Astrocyte (in vitro differentiated cells and primary cell): Measurements from ENCODE around the gene UBQLN4. TPM values are rescaled to one million over a fixed set of nuclear protein-coding genes. Genes with fewer than 3 reads are reported as not detected.

Experiments used
- DNase-seq: peaks from one replicate; pipeline ENCODE4 v3.0.0-alpha.2; 2010; ENCODE audit warnings: low read depth
- FAIRE-seq: peaks from 2 replicates; lab custom pipeline; 2011; peaks lifted over from hg19 to GRCh38; lab: Jason Lieb, UNC
- H2AFZ ChIP-seq: 2 replicates; pipeline ENCODE4 v1.6.0; 2012; ENCODE audit warnings: low read depth, low read length, inconsistent platforms
- H3K27ac ChIP-seq: 2 replicates; pipeline ENCODE4 v1.5.1; 2011; ENCODE audit warnings: low read depth, low read length, inconsistent platforms
- H3K27me3 ChIP-seq: 2 replicates; pipeline ENCODE4 v1.6.0; 2011; ENCODE audit warnings: low read length, inconsistent platforms; ENCODE audit not compliant: insufficient read depth
- H3K36me3 ChIP-seq: 2 replicates; pipeline ENCODE4 v1.5.1; 2011; ENCODE audit warnings: low read length, inconsistent platforms; ENCODE audit not compliant: insufficient read depth
- H3K4me1 ChIP-seq: 2 replicates; pipeline ENCODE4 v1.5.1; 2011; ENCODE audit warnings: low read length, inconsistent platforms; ENCODE audit not compliant: insufficient read depth
- H3K4me2 ChIP-seq: 2 replicates; pipeline ENCODE4 v1.6.0; 2012; ENCODE audit warnings: low read length, inconsistent platforms
- H3K4me3 ChIP-seq: 2 replicates; pipeline ENCODE4 v1.5.1; 2011; ENCODE audit warnings: low read depth, mild to moderate bottlenecking, low read length, inconsistent platforms; ENCODE audit not compliant: insufficient read depth
- H3K79me2 ChIP-seq: 2 replicates; pipeline ENCODE4 v1.6.0; 2012; ENCODE audit warnings: mild to moderate bottlenecking, low read length, inconsistent platforms; ENCODE audit not compliant: insufficient read depth
- H3K9ac ChIP-seq: 2 replicates; pipeline ENCODE4 v1.6.0; 2012; ENCODE audit warnings: mild to moderate bottlenecking, low read length, inconsistent platforms
- H3K9me3 ChIP-seq: 2 replicates; pipeline ENCODE4 v1.5.1; 2012; ENCODE audit warnings: low read depth, mild to moderate bottlenecking, low read length, inconsistent platforms; ENCODE audit not compliant: insufficient read depth
- H4K20me1 ChIP-seq: 2 replicates; pipeline ENCODE4 v1.6.0; 2012; ENCODE audit warnings: low read length, inconsistent platforms; ENCODE audit not compliant: insufficient read depth
- H3K27ac Mint-ChIP-seq: one replicate; pipeline ENCODE4 v1.8.0; 2021; ENCODE audit warnings: mild to moderate bottlenecking, mixed read lengths; ENCODE audit not compliant: unreplicated experiment
- H3K27me3 Mint-ChIP-seq: one replicate; pipeline ENCODE4 v1.8.0; 2021; ENCODE audit warnings: low read depth, mixed read lengths; ENCODE audit not compliant: unreplicated experiment
- H3K36me3 Mint-ChIP-seq: one replicate; pipeline ENCODE4 v1.8.0; 2021; ENCODE audit warnings: low read depth, mixed read lengths; ENCODE audit not compliant: unreplicated experiment
- H3K4me1 Mint-ChIP-seq: one replicate; pipeline ENCODE4 v1.8.0; 2021; ENCODE audit warnings: low read depth, mixed read lengths; ENCODE audit not compliant: unreplicated experiment
- H3K4me3 Mint-ChIP-seq: one replicate; pipeline ENCODE4 v1.8.0; 2021; ENCODE audit warnings: mild to moderate bottlenecking, moderate library complexity, mixed read lengths; ENCODE audit not compliant: unreplicated experiment
- H3K9me3 Mint-ChIP-seq: one replicate; pipeline ENCODE4 v1.8.0; 2021; ENCODE audit warnings: mild to moderate bottlenecking, mixed read lengths; ENCODE audit not compliant: unreplicated experiment
- CTCF ChIP-seq: IDR thresholded peaks from 2 replicates; pipeline ENCODE4 v1.5.1; 2011; ENCODE audit warnings: low read depth, mild to moderate bottlenecking, inconsistent platforms, low read length, moderate library complexity; ENCODE audit not compliant: insufficient read depth
- EZH2 ChIP-seq: IDR thresholded peaks from 2 replicates; pipeline ENCODE4 v1.6.1; 2012; ENCODE audit warnings: mild to moderate bottlenecking, low read length, inconsistent platforms; ENCODE audit not compliant: insufficient read depth
- total RNA-seq: library from RNA; stranded (reverse); gene quantifications from 2 replicates; pipeline ENCODE4 v1.2.1, GENCODE V29; 2021

The UBQLN4 gene
- total RNA-seq, 1 donor from 2014 or later = 40.0 TPM

- H3K79me2 ChIP-seq = no peaks in the 10 kb centered on the region
- H4K20me1 ChIP-seq = peaks cover 10% of the 10 kb centered on the region
- no peaks in the 10 kb centered on the region for H3K9me3 ChIP-seq
- H3K9ac ChIP-seq = no peak overlapping the region
- no peaks in the 10 kb centered on the region for H3K36me3 ChIP-seq
- Mint-ChIP-seq H3K4me3 (no peak overlapping the region), H3K27ac (no peak overlapping the region), H3K9me3 (peaks cover 2% of the 10 kb centered on the region), H3K4me1 (peaks cover 18% of the 10 kb centered on the region), H3K27me3 (peaks cover 2% of the 10 kb centered on the region), H3K36me3 (no peaks in the 10 kb centered on the region)
- no peak overlapping the region for H3K4me2 ChIP-seq
- no peaks in the 10 kb centered on the region for H3K27me3 ChIP-seq
- DNase-seq (no peak), FAIRE-seq (no peak)
- no peak overlapping the region for H3K4me3 ChIP-seq
- H2AFZ ChIP-seq = no peak overlapping the region
- no peak for TF ChIP-seq EZH2
- no peak for TF ChIP-seq CTCF
- H3K4me1 ChIP-seq = peaks cover 2% of the 10 kb centered on the region
- H3K27ac ChIP-seq = no peak overlapping the region
Observed at GRCh38 chr1:156065871-156066270, 12.3 kb upstream of the UBQLN4 start.

GRCh38 chr1:156065212-156065611 is 11.6 kb upstream of the UBQLN4 start:
- H3K36me3 Mint-ChIP-seq = no peaks in the 10 kb centered on the region
- Histone ChIP-seq H3K36me3 (no peaks in the 10 kb centered on the region), H3K9ac (no peak overlapping the region), H3K9me3 (no peaks in the 10 kb centered on the region), H3K27me3 (no peaks in the 10 kb centered on the region), H3K27ac (no peak overlapping the region), H3K4me3 (no peak overlapping the region), H4K20me1 (peaks cover 5% of the 10 kb centered on the region), H3K79me2 (no peaks in the 10 kb centered on the region), H3K4me1 (peaks cover 2% of the 10 kb centered on the region), H2AFZ (no peak overlapping the region), H3K4me2 (no peak overlapping the region)
- H3K27ac Mint-ChIP-seq = no peak overlapping the region
- DNase-seq (no peak), FAIRE-seq (no peak)
- no peak overlapping the region for H3K4me3 Mint-ChIP-seq
- TF ChIP-seq CTCF (no peak), EZH2 (no peak)
- peaks cover 16% of the 10 kb centered on the region for H3K4me1 Mint-ChIP-seq
- peaks cover 2% of the 10 kb centered on the region for H3K9me3 Mint-ChIP-seq
- peaks cover 2% of the 10 kb centered on the region for H3K27me3 Mint-ChIP-seq

GRCh38 chr1:156064615-156065014 is 11.0 kb upstream of the UBQLN4 start:
- Histone ChIP-seq H3K9ac (no peak overlapping the region), H3K4me3 (no peak overlapping the region), H4K20me1 (no peaks in the 10 kb centered on the region), H3K9me3 (no peaks in the 10 kb centered on the region), H2AFZ (no peak overlapping the region), H3K27ac (no peak overlapping the region), H3K79me2 (no peaks in the 10 kb centered on the region), H3K4me2 (no peak overlapping the region), H3K36me3 (no peaks in the 10 kb centered on the region), H3K27me3 (no peaks in the 10 kb centered on the region), H3K4me1 (peaks cover 2% of the 10 kb centered on the region)
- Mint-ChIP-seq H3K36me3 (no peaks in the 10 kb centered on the region), H3K9me3 (peaks cover 2% of the 10 kb centered on the region), H3K27me3 (peaks cover 2% of the 10 kb centered on the region), H3K27ac (no peak overlapping the region), H3K4me1 (peaks cover 12% of the 10 kb centered on the region), H3K4me3 (no peak overlapping the region)
- no peak for FAIRE-seq
- no peak for TF ChIP-seq EZH2
- TF ChIP-seq CTCF = no peak
- no peak for DNase-seq
